ENCODE measurements around the gene TENM4. TPM values are rescaled to one million over a fixed set of nuclear protein-coding genes. Genes with fewer than 3 reads are reported as not detected.

TENM4 gene
- total RNA-seq, 4 donors from 2014 or later: 5.5 to 12.3 (median 8.9) TPM

DNA sequence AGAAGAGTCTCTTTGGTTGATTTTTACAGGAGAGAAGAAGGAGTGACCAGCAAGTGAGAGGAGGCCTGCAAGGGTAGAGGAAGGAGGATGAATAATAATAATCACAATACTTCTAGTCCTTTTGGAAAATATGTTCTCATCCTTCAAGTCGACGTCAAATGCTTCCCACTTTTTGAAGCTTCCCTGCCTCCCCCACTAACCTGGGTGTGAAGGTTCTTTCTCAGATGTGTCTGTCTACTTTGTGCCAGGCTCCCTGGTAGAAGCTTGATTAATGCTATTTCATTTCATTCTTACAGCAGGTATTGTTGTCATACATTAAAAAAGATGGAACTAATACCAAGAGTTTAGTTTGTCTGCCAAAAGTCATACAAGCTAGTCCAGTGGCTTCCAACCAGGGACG is 17.1 kb downstream of the TENM4 start:
- Histone ChIP-seq H3K4me3 (no peak overlapping the region), H3K27ac (no peak overlapping the region), H3K4me1 (peaks cover 0 to 3% (median 0%) of the 10 kb centered on the region in 3 donors), H3K27me3 (peaks cover 6% of the 10 kb centered on the region), H3K36me3 (no peaks in the 10 kb centered on the region), H3K9me3 (no peaks in the 10 kb centered on the region)
- ATAC-seq: no peak
- WGBS, 2 donors (ENCODE audit: low coverage in 1 of 2): 61 to 73% methylated on average over 3 of the region's 3 CpGs
- TF ChIP-seq, protein P1, sequence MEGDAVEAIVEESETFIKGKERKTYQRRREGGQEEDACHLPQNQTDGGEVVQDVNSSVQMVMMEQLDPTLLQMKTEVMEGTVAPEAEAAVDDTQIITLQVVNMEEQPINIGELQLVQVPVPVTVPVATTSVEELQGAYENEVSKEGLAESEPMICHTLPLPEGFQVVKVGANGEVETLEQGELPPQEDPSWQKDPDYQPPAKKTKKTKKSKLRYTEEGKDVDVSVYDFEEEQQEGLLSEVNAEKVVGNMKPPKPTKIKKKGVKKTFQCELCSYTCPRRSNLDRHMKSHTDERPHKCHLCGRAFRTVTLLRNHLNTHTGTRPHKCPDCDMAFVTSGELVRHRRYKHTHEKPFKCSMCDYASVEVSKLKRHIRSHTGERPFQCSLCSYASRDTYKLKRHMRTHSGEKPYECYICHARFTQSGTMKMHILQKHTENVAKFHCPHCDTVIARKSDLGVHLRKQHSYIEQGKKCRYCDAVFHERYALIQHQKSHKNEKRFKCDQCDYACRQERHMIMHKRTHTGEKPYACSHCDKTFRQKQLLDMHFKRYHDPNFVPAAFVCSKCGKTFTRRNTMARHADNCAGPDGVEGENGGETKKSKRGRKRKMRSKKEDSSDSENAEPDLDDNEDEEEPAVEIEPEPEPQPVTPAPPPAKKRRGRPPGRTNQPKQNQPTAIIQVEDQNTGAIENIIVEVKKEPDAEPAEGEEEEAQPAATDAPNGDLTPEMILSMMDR (IDR thresholded peaks at IDR 0.05): no peak
- TF ChIP-seq POLR2AphosphoS5 (IDR thresholded peaks at IDR 0.05) (no peak), EP300 (IDR thresholded peaks at IDR 0.05) (no peak), POLR2A (IDR thresholded peaks at IDR 0.05) (no peak)

DNA sequence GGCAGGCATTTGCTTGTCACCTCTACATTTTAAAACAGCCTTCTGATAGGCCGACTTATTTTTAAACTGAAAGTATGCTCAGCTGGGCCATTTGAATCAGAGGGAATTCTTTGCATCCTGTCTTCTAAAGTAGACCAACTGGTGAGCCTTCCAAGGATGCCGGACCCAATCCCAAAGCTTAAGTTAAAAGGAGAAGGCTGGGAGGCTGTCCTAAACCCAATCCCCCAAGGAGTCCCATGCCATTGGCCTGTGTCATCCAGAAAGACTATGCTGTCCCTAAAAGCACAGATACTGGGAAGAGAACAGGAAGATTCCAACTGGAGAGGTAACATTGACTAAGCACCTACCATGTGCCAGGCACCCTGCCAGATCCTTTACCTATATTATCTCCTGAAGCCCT is 18.0 kb downstream of the TENM4 start:
- Histone ChIP-seq H3K27me3 (no peaks in the 10 kb centered on the region), H3K27ac (no peak overlapping the region), H3K4me1 (no peaks in the 10 kb centered on the region), H3K36me3 (no peaks in the 10 kb centered on the region), H3K4me3 (no peak overlapping the region), H3K9me3 (no peaks in the 10 kb centered on the region)
- WGBS, 2 donors (ENCODE audit: low coverage in 1 of 2): 89% methylated on average over 1 of the region's 2 CpGs; no CpG with 5 or more reads in 1 of the 2 donors
- TF ChIP-seq EP300 (IDR thresholded peaks at IDR 0.05) (no peak), POLR2AphosphoS5 (IDR thresholded peaks at IDR 0.05) (no peak), POLR2A (IDR thresholded peaks at IDR 0.05) (no peak)
- TF ChIP-seq, protein P1 (IDR thresholded peaks at IDR 0.05): no peak
- no peak for ATAC-seq

GRCh38 chr11:79421820-79422219 is 19.0 kb downstream of the TENM4 start:
- no peak for ATAC-seq
- 92% methylated on average over 2 of the region's 4 CpGs; no CpG with 5 or more reads in 1 of the 2 donors for WGBS, 2 donors (ENCODE audit: low coverage in 1 of 2)
- Histone ChIP-seq H3K4me3 (no peak overlapping the region), H3K27me3 (no peaks in the 10 kb centered on the region), H3K27ac (no peak overlapping the region), H3K36me3 (no peaks in the 10 kb centered on the region), H3K9me3 (no peaks in the 10 kb centered on the region), H3K4me1 (no peaks in the 10 kb centered on the region)
- no peak for TF ChIP-seq EP300 (IDR thresholded peaks at IDR 0.05)

DNA sequence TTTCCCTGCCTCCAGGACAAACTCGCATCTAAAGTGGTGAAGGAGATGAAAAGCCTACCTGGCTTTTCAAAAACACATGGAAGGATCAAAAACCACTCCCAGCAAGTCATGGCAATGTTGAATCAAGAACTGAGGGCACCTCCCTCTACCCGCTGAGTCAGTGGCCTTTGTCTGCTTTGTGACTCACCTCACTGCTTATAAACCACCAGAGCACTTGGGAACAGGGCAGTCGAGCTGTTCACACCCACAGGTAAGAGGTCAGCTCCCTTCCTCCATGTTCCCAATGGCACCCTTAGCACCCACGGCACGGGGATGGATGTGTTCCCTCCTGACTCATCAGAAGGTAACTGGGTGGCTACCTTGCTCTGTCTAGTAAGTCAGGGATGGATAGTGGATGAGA is 21.7 kb downstream of the TENM4 start:
- H3K4me1 ChIP-seq: peaks cover 2 to 17% (median 12%) of the 10 kb centered on the region in 3 donors
- H3K36me3 ChIP-seq: no peaks in the 10 kb centered on the region
- TF ChIP-seq POLR2AphosphoS5 (IDR thresholded peaks at IDR 0.05) (no peak), POLR2A (IDR thresholded peaks at IDR 0.05) (no peak), EP300 (IDR thresholded peaks at IDR 0.05) (no peak)
- TF ChIP-seq, protein P1 (IDR thresholded peaks at IDR 0.05): no peak
- H3K27me3 ChIP-seq: no peaks in the 10 kb centered on the region
- H3K4me3 ChIP-seq: no peak overlapping the region
- peaks cover 0 to 5% (median 0%) of the 10 kb centered on the region in 3 donors for H3K9me3 ChIP-seq
- no peak overlapping the region for H3K27ac ChIP-seq
- ATAC-seq: no peak
- WGBS, 2 donors (ENCODE audit: low coverage in 1 of 2): 90% methylated on average over 2 of the region's 5 CpGs; no CpG with 5 or more reads in 1 of the 2 donors

DNA sequence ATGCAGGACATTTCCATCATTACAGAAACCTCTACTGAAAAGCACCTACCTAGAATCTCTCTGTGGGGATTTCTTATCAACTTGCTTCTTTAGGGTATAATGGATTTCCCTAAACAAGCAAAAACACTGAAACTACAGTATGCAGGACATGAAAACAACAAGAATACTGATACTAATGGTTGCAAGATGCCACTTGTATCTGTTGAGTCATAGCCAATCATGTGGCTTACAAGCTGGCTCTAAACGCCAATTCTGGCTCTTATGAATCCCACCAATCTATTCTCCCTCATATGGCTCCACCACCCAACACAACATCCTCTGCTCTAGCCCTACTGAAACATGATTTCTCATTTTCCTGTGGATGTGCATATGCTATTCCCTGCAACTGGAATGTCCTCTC is 22.6 kb downstream of the TENM4 start:
- Histone ChIP-seq H3K4me3 (no peak overlapping the region), H3K36me3 (no peaks in the 10 kb centered on the region), H3K9me3 (peaks cover 0 to 5% (median 0%) of the 10 kb centered on the region in 3 donors), H3K27ac (no peak overlapping the region), H3K27me3 (no peaks in the 10 kb centered on the region), H3K4me1 (peaks cover 2 to 26% (median 20%) of the 10 kb centered on the region in 3 donors)
- ATAC-seq: no peak
- 100% methylated on average over 1 of the region's 1 CpG for WGBS, 2 donors (ENCODE audit: low coverage in 1 of 2)
- no peak for TF ChIP-seq POLR2A (IDR thresholded peaks at IDR 0.05)
- TF ChIP-seq EP300 (IDR thresholded peaks at IDR 0.05): no peak
- TF ChIP-seq, protein P1 (IDR thresholded peaks at IDR 0.05): no peak
- TF ChIP-seq POLR2AphosphoS5 (IDR thresholded peaks at IDR 0.05): no peak
